SK-N-MC (cell line): Measurements from ENCODE around the gene TOR1AIP1.

Experiments
- DNase-seq: peaks from one replicate; pipeline ENCODE4 v3.0.0-alpha.2; 2011; ENCODE audit warnings: low read depth, low spot score
- H3K27ac ChIP-seq: fragments of 200-600 bp; sonication (generic); 2 replicates; pipeline ENCODE4 v1.5.1; 2016; ENCODE audit warnings: mixed run types
- H3K36me3 ChIP-seq: fragments of 200-600 bp; sonication (generic); 2 replicates; pipeline ENCODE4 v1.6.1; 2017; ENCODE audit warnings: antibody characterized with exemption, low read length, mixed read lengths; ENCODE audit not compliant: insufficient read depth
- H3K4me3 ChIP-seq: fragments of 200-600 bp; sonication (generic); 2 replicates; pipeline ENCODE4 v1.5.1; 2016
- H3K9ac ChIP-seq: fragments of 200-600 bp; sonication (generic); 2 replicates; pipeline ENCODE4 v1.8.0; 2017; ENCODE audit warnings: mixed run types, mixed read lengths; ENCODE audit not compliant: insufficient read length
- H3K9me3 ChIP-seq: fragments of 200-600 bp; sonication (generic); 2 replicates; pipeline ENCODE4 v1.6.1; 2017; ENCODE audit warnings: low read depth, mild to moderate bottlenecking, antibody characterized with exemption, low read length, moderate library complexity, mixed read lengths
- EZH2 ChIP-seq: fragments of 200-600 bp; sonication (generic); IDR thresholded peaks from one replicate; pipeline ENCODE4 v1.6.1; 2017; ENCODE audit warnings: antibody characterized with exemption
- FOXP2 ChIP-seq: optimal IDR thresholded peaks from 2 replicates; pipeline ENCODE3; 2011; ENCODE audit warnings: mild to moderate bottlenecking, moderate library complexity; ENCODE audit not compliant: insufficient read depth; ENCODE audit errors: extremely low read length, control extremely low read depth
- POLR2AphosphoS5 ChIP-seq: IDR thresholded peaks from 2 replicates; pipeline ENCODE4 v1.6.1; 2012; ENCODE audit warnings: mild to moderate bottlenecking, low read depth, low read length, borderline replicate concordance

The TOR1AIP1 gene

GRCh38 chr1:179910934-179911333 lies 28.8 kb downstream of the TOR1AIP1 start:
- H3K9me3 ChIP-seq, result no peaks in the 10 kb centered on the region
- H3K36me3 ChIP-seq, result peaks cover 22% of the 10 kb centered on the region
- no peak overlapping the region for H3K4me3 ChIP-seq
- DNase-seq, result no peak
- no peak overlapping the region for H3K9ac ChIP-seq
- H3K27ac ChIP-seq, result no peak overlapping the region
- TF ChIP-seq FOXP2 (no peak), EZH2 (no peak), POLR2AphosphoS5 (no peak)

- Histone ChIP-seq H3K27ac (no peak overlapping the region), H3K9me3 (no peaks in the 10 kb centered on the region), H3K36me3 (peaks cover 18% of the 10 kb centered on the region), H3K9ac (no peak overlapping the region), H3K4me3 (no peak overlapping the region)
- TF ChIP-seq EZH2, result no peak
- no peak for TF ChIP-seq POLR2AphosphoS5
- no peak for TF ChIP-seq FOXP2
- no peak for DNase-seq
Measured at GRCh38 chr1:179911812-179912211, 29.7 kb downstream of the TOR1AIP1 start.

GRCh38 chr1:179917601-179918429 lies 35.7 kb downstream of the TOR1AIP1 start:
- Histone ChIP-seq H3K9me3 (no peaks in the 10 kb centered on the region), H3K27ac (no peak overlapping the region), H3K36me3 (peaks cover 31% of the 10 kb centered on the region), H3K9ac (no peak overlapping the region), H3K4me3 (no peak overlapping the region)
- TF ChIP-seq FOXP2 (no peak), POLR2AphosphoS5 (no peak), EZH2 (no peak)
- no peak for DNase-seq

- H3K4me3 ChIP-seq, result no peak overlapping the region
- no peak for TF ChIP-seq POLR2AphosphoS5
- no peak for TF ChIP-seq FOXP2
- TF ChIP-seq EZH2, result no peak
- H3K9ac ChIP-seq, result no peak overlapping the region
- H3K27ac ChIP-seq, result no peak overlapping the region
- H3K9me3 ChIP-seq, result no peaks in the 10 kb centered on the region
- DNase-seq, result no peak
- peaks cover 22% of the 10 kb centered on the region for H3K36me3 ChIP-seq
Measured at GRCh38 chr1:179921472-179921871, 39.4 kb downstream of the TOR1AIP1 start.

GRCh38 chr1:179921981-179922872 lies 40.1 kb downstream of the TOR1AIP1 start:
- TF ChIP-seq FOXP2 (no peak), POLR2AphosphoS5 (no peak), EZH2 (no peak)
- Histone ChIP-seq H3K36me3 (peaks cover 21% of the 10 kb centered on the region), H3K9me3 (no peaks in the 10 kb centered on the region), H3K4me3 (no peak overlapping the region), H3K27ac (no peak overlapping the region), H3K9ac (no peak overlapping the region)
- no peak for DNase-seq

- Histone ChIP-seq H3K27ac (no peak overlapping the region), H3K36me3 (peaks cover 13% of the 10 kb centered on the region), H3K9me3 (no peaks in the 10 kb centered on the region), H3K4me3 (no peak overlapping the region), H3K9ac (no peak overlapping the region)
- no peak for DNase-seq
- TF ChIP-seq EZH2, result no peak
- no peak for TF ChIP-seq POLR2AphosphoS5
- TF ChIP-seq FOXP2, result no peak
Measured at GRCh38 chr1:179923029-179923428, 40.9 kb downstream of the TOR1AIP1 start.

- H3K9ac ChIP-seq, result no peak overlapping the region
- H3K4me3 ChIP-seq, result no peak overlapping the region
- TF ChIP-seq EZH2 (no peak), POLR2AphosphoS5 (no peak), FOXP2 (no peak)
- no peak overlapping the region for H3K27ac ChIP-seq
- no peaks in the 10 kb centered on the region for H3K9me3 ChIP-seq
- DNase-seq, result no peak
- peaks cover 4% of the 10 kb centered on the region for H3K36me3 ChIP-seq
Measured at GRCh38 chr1:179924268-179924667, 42.2 kb downstream of the TOR1AIP1 start.

GRCh38 chr1:179925302-179925701 lies 43.2 kb downstream of the TOR1AIP1 start:
- Histone ChIP-seq H3K9ac (no peak overlapping the region), H3K9me3 (no peaks in the 10 kb centered on the region), H3K36me3 (no peaks in the 10 kb centered on the region), H3K4me3 (no peak overlapping the region), H3K27ac (no peak overlapping the region)
- DNase-seq, result no peak
- TF ChIP-seq POLR2AphosphoS5 (no peak), FOXP2 (no peak), EZH2 (no peak)
